HG03457 (cell line): ENCODE data around the gene IL20RA.

ENCODE experiments used
- ATAC-seq: cut with Tn5 transposase; IDR thresholded peaks from one replicate; pipeline ENCODE4 v1.9.1; 2021; ENCODE audit warnings: moderate number of reproducible peaks; ENCODE audit not compliant: unreplicated experiment

IL20RA gene

DNA sequence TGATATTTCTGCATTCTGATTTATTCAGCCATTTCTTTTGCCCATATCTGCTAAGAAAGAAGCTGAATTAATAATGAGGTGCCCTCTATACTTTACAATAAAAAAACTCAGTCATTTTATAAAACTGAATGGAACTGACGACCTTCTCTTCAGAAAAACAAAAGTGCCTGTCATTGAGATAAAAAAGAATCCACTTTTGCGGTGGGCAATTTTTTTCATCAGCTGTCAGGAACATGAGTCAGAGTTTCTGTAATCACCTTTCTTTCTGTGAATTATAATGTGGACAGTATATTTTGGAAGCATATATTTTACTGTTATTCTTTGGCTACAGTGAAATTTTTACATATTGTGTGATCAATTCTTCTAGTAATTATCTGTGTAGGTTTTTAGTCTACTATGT is 33.4 kb downstream of the IL20RA start:
- ATAC-seq = no peak

DNA sequence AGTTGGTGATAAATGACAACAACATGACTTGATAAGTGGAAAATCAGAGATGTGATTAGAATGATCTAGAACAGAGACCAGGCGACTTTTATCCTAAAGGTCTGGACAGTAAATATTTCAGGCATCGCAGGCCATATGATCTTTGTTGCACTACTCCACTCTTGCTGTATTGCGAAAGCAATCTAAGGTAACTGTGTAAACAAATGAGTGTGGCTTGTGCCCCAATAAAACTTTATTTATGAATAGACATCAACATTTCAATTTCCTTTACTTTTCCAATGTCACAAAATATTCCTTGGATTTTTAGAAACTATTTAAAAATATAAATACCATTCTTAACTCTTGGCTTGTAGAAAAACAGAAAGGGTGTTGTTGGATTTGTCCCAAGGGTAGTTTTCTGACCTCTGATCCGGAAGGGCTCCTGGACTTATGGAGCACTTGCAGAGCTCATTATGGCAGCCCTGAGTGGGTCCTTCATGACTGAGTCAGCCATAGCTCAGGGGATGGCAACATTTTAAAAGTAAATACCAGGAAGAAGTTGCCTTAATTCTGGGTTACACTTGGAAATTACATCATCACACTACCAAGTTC is 34.5 kb downstream of the IL20RA start:
- no peak for ATAC-seq

DNA sequence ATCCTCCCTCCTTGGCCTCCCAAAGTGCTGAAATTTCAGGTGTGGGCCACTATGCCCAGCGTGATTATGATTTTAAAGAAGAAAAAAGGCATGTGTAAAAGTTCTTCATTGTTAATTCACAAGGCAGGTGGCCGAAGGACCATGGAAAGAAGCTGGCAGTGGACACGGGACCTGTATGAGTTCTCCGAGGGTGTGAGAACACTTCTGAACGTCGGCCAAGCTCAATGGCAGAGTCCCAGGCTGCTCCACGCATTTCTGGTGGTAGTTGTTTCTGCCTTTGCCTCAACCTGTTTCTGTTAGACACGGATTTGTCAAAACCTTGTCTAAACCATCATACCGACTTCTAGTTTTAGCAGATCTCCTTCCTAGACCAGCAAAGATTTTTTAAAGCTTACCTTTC is 36.6 kb downstream of the IL20RA start:
- ATAC-seq = no peak

DNA sequence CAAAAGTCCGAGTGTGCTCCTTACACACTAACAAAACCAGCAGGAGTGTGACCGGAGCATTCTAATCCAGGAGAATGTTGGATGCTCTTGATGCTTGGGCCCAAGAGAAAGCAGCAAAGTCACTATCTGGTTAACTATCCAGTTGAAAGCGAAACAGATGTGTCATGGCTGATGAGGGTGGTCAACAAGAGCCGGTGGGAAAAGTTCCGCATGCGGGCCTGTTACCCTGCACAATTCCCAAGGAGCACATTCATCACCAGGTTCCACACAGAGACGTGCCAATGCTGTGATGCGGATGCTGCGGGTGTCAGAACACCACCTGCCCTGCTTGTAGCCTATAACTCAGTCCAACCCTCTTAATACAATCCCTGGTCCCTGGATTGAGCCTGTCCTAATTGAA is 38.7 kb downstream of the IL20RA start:
- ATAC-seq = no peak

DNA sequence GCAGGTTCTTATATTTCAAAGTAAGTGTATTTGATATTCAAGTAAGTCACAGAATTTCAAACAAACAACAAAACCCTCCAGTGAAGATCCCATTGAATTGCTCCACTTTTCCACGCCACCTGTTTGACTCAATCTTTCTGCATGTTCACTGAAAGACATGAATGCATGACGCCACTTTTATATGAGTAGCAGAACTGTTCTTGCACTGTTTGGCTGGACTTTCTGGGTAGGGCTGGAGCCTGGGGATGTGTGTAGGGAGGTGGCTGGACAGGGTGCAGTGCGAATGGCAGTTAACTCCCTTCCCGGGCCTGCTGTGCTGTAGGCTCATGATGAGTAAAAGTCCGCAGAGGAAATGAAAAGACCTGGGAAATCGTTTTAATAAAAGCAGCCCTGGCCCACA is 39.7 kb downstream of the IL20RA start:
- no peak for ATAC-seq

DNA sequence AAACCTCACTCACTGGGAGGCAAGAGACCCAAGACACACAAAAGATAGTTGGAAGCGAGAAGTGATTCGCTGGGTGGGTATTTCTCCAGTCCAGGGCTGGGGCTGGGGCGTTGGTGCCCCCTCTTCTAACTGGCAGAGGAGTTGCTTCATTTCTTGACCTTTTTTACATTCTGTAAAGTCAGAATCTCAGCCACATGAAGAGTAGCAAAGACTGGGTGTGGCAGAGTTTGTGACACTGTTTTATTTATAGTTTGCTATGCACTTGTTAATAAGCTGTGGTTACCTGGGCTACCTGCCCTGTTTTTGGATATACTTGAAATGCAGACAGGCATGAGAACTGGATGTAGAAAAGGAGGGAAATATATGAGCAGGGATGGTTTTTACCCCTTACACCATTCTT is 42.3 kb downstream of the IL20RA start:
- ATAC-seq = no peak

DNA sequence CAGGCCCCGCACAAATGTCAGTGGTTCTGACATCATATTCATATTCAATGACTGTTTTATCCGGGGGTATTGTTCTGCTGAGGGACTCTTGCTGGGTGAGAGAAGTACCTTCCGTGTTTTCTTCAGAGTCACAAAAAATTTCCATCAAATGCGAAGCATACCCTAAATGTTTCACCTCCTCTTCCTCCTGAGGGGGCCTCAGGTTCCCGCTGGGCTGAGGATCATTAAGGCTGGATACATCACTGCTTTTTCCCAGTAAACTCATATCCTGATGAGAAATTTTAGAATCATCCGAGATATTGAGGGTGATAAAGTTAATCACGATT is 42.8 kb downstream of the IL20RA start:
- ATAC-seq = no peak

DNA sequence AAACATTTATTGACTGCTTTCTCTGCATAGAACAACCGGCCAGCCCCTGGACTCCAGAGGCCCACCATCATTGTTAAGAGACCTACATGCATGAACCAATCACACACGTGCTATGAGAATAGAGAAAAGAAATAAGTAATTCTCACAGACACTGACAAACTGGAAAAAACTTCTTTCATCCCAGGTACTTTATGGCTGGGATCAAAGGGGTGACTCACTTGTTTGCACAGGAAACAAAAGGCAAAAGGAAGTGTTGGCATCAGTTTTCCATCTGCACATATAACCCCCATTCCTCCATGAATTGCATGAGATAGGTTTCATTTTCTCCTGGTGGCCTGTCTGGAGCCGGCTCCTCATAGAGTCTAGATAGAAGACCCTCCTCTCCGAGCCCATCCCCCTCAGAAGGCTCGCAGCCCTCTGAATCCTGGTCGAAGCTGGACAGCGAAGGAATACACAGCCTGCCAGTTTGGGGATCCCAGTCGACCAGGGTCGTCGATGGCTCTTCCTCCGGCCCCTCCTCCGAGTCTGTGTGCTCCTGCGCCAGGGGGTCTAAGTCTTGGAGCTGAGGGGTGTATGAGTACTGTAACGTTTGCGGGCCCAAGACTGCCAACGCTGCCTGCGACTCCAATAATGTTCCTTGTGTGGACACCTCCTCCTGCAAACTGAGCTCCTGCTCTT is 43.3 kb downstream of the IL20RA start:
- no peak for ATAC-seq

DNA sequence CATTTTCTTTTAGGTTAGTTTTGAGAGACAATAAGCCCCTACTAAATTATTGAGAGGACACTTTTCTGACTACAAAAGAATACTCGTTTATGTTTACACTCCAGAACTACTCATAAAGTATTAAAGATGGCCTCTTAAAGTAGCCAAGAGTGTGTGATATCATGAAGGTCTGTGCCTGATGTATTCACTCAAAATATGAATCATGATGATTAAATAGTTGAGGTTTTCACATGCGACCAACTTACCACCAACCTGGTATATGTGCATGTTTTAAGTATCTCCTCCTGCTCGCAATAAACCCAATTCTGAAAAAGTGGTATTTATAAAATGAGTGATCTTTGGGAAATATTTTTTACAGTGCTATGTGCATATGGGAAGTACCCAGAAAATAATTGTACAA is 43.9 kb downstream of the IL20RA start:
- no peak for ATAC-seq

DNA sequence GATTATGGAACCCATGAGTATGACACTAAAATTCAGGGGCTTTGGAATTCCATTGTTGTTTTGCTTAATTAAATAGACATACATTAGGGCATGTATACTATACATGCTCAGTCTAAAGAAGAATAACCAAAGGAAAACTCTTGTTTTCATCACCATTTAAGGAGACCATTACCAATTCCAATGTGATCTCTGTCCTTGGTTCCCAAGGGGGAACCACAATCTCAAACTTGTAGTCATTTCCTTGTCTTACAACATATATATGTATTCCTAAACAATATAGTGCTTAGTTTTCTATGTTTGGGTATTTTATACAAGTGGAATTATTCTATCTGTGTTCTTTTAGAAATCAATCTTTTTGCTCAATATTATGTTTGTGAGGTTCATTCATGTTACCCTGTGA is 49.2 kb downstream of the IL20RA start:
- ATAC-seq = no peak

DNA sequence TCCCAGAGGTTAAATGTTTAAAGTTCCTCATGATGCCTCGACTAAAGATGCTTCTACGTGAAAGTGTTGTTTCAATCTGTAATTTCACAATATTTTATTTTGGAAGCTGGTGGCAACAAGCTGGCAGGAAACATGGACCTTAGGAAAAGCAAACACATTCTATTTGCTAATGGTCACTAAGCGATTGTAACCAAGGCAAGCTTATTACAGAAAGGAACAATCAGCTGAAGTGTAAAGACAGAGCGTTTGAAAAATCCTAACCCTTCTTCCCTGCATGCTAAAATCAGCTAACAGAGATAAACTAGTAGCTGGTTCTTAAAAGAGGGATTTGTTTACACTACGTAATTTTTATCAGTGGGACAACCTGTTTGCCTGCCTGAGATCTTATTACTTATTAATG is 50.0 kb downstream of the IL20RA start:
- no peak for ATAC-seq

DNA sequence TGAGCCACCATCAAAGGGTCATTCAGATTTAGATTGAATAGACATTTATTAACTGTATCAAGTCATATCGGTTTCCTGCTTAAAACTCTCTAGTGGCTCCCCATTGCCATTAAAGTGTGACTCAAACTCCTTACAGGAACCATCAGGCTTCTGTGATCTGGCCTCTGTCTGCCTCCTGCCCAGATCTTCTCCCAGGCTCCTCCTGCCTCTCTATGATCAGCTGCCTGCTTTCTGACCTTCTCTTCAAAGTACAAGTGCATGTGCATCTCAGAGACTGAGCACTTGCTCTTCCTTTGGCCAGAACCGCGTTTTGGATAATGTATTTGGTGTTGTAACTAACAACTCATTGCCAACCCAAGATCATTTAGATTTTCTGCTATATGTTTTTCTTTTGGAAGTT is 52.7 kb downstream of the IL20RA start:
- no peak for ATAC-seq

DNA sequence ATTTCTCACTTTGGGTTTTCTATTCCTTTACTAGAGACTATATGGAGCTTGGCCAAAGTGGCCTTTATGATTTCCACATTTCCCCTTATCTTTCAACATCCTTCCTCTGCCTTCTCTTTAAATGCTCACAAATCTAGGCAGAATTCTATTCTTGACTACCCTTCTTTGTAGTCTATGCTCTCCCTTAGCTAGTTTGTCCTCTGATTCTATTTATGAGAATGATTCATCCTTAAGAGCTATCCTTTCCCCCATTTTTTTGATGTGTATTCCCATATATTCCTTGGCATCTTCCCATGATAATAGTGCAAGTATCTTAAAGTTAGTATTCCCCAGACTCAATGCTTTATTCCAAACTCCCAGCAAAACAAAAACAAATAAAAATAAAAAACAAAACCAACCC is 53.1 kb downstream of the IL20RA start:
- no peak for ATAC-seq

DNA sequence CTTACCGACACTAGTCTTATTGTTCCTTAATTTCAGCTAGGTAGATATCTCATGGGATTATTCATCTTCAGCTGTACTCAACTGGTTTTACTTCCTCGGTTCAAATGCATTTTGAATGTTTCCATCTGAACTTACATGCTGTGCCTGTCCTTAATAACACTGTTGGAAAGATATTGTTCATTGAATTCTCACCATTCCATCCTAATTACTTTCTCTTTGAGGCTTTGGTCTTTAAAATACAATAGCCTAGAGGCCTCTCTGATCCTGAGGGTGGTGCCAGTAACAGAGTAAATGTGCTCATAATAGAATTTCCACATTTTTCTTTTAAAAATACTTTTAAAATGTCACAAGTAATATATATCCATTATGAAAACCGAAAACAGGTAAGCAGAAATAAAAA is 54.0 kb downstream of the IL20RA start:
- no peak for ATAC-seq

DNA sequence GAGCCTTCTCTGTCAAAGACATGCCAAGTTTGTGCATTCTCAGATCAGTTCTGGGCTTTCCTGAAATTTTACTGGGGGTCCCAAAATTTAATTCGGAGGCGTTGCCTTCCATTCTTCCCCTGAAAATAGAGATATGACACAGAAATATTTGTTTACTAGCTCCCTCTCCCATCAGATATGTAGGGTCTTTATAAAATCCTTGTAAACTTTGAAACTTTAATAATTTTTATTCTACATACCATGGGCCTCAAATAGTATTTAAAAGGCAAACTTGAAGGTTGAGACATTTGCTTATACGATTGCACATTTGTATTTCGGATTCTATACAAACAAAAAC is 54.6 kb downstream of the IL20RA start:
- ATAC-seq = no peak

DNA sequence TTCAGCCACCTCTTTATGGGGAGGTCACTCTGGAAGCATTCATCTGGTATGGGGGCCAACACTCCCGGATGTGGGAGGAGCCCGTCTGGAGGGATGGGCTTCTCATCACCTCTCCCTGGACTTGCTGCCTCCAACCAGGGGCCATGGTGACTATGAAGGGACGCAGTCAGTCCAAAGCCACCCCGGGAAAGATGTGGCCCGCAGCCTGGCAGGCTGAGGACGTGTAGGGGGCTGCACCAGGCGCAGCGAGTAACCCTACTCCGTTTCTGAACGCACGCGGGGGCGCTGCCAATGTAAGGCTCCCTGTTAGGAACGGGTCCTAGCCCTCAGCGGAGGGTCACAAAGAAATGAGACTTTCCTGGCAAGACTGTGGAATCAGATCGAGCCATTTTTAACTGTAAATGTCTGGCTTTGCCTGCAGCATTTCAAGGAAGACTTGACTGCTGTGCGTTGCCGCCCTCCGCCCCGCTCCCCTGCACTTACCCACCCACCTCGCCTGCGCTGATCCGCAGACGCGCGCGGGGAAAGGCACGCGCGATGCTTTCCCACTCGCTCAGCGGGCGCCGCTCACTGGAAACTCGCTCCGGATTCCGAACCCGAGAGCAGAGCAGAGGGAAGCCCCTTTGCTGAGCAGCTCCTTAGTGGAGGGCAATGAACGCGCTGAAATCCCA is 55.1 kb downstream of the IL20RA start:
- no peak for ATAC-seq

DNA sequence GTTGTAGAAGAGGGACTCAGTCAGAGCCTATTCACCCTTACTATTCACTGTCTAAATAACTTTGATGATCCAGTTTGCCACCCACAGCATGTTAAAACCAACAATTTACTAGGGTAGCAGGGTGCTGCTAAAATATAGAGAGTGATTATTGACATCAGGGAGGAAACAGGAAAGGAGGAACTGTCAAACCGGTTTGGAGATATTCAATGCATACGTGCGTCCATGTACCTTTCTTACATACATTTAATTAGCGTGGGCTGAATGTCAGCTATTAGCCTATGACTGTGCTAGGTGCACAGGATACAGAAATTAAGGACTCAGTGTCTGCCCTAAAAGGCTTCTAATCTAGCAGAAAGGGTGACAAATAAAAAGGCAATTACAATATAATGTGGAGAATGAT is 57.2 kb downstream of the IL20RA start:
- no peak for ATAC-seq

DNA sequence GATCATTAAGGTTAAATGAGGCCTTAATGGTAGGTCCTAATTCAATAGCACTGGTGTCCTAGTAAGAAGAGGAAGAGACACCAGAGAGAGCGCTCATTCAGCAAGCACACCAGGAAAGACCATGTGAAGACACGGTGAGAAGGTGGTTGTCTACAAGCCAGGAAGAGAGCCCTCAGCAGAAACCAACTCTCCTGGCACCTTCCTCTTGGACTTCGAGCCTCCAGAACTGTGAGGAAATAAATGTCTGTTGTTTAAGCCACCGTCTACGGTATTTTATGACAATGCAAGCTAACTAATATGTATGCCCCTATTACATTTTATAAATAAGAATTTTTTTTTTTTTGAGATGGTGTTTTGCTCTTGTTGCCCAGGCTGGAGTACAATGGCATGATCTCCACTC is 59.3 kb downstream of the IL20RA start:
- no peak for ATAC-seq

DNA sequence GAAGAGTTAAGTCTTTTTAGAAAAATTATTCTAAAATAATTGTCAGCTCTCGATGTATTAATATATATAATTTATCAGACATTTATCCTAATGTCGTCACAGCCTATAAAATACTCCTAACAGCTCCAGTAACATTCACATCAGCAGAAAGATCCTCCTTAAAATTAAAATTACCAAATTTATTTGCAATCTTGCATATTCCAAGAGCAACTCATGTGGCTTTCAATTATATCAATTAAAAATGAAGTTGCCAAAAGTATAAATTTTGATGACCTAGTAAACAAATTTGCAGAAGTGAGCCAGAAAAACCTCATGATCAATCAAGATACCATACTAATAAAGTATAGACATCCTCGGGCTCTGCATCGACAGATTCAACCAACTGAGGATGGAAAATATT is 60.2 kb downstream of the IL20RA start:
- ATAC-seq = no peak

DNA sequence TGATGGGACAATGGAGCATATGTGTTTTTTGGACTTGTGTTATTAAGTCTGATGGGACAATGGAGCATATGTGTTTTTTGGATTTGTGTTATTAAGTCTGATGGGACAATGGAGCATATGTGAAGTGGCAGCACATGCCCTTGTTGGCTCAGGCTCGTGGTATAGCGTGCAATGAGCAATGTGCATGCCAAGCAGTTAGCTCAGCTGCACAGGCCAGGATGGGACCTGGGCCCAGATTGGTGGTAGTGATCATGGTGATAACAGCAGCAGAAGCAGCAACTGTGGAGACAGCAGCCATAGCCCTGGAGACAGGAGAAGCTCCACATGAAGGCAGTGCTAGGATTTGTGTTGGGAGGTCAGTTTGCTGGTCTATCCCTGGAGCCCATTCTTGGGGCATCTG is 61.1 kb downstream of the IL20RA start:
- ATAC-seq = no peak

DNA sequence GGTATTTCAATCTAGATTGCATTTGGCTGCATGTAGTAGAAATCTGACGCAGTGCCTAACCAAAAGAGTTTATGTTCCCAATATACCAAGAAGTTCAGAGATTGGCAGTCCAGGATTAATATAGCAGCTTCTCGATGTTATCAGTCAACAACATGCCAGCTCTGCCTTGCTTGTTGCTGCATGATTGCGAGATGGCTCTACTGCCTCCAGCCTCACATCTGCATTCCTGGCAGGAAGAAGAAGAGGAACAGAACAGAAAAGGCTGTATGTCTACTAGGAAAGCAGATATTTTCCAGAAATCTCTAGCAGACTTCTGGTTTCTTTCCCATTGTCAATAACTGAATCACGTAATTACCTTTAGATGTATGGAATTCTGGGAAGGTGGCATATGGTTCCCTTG is 61.8 kb downstream of the IL20RA start:
- no peak for ATAC-seq

DNA sequence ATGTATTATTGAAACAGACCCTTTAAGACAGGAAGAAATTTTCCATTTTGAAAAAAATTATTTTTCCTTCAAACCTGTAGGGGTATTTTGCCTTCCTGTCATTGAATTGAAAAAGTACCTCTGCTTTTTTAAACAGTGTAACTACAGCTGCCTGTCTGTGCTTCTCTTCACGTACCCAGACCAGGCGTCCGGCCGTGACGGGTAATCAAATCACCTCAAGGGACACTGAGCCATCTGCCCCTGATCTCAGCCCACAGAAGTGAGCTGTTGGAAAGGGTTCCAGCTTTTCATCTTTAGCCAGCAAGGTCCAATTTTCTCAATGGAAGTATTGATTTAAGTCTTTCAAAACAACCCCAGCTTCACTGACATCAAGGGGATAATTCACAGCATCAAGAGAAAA is 64.7 kb downstream of the IL20RA start:
- ATAC-seq = no peak

DNA sequence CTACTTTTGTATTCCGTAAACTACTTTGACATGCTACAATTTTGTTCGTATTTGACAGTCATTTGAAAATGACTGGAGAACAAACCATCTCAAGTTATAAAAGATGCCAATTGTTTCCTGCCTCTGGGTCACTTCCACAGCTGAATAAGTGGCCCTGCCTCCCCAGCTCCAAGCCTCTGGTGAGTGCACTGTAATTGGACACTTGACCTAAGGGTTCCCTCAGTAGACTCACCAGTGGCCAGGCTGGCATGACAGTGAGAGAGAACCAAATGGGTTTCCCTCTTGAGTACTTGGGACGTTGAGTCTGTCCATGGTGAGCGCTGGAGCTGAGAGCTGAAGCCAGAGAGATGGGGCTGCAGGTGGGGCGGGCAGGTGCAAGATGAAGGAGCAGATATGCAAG is 65.6 kb downstream of the IL20RA start:
- ATAC-seq = no peak
